ENCODE data around the gene GPR39. TPM values are rescaled to one million over a fixed set of nuclear protein-coding genes. Genes with fewer than 3 reads are reported as not detected.

The GPR39 gene
- total RNA-seq, 2 donors from 2014 or later: not detected

- Mint-ChIP-seq H3K4me1 (ENCODE audit: low read depth in 2 of 2) (no peaks in the 10 kb centered on the region), H3K27me3 (peaks cover 3 to 8% of the 10 kb centered on the region in 2 donors)
- no peak for DNase-seq (ENCODE audit: low spot score)
These were observed 260.4 kb downstream of the GPR39 start for GRCh38 chr2:132676999-132677398.

GRCh38 chr2:132677661-132678060 is 261.1 kb downstream of the GPR39 start:
- Mint-ChIP-seq H3K27ac (no peak overlapping the region), H3K27me3 (peaks cover 3 to 7% of the 10 kb centered on the region in 2 donors), H3K4me1 (ENCODE audit: low read depth in 2 of 2) (no peaks in the 10 kb centered on the region), H3K36me3 (no peaks in the 10 kb centered on the region), H3K4me3 (no peak overlapping the region), H3K9me3 (peaks cover 13% of the 10 kb centered on the region)
- ATAC-seq (no peak), DNase-seq (ENCODE audit: low spot score) (no peak)

More at GRCh38 chr2:132676999-132677398, 260.4 kb downstream of the GPR39 start:
- no peak for ATAC-seq
- peaks cover 13% of the 10 kb centered on the region for H3K9me3 Mint-ChIP-seq
- H3K36me3 Mint-ChIP-seq: no peaks in the 10 kb centered on the region
- H3K27ac Mint-ChIP-seq: no peak overlapping the region
- no peak overlapping the region for H3K4me3 Mint-ChIP-seq

- Mint-ChIP-seq H3K4me1 (ENCODE audit: low read depth in 2 of 2) (no peaks in the 10 kb centered on the region), H3K27ac (no peak overlapping the region), H3K36me3 (no peaks in the 10 kb centered on the region), H3K27me3 (no peaks in the 10 kb centered on the region), H3K9me3 (peaks cover 13% of the 10 kb centered on the region), H3K4me3 (no peak overlapping the region)
- ATAC-seq (no peak), DNase-seq (ENCODE audit: low spot score) (no peak)
These were observed 261.9 kb downstream of the GPR39 start for GRCh38 chr2:132678483-132678882.

GRCh38 chr2:132680544-132680943 is 263.9 kb downstream of the GPR39 start:
- DNase-seq (ENCODE audit: low spot score) (no peak), ATAC-seq (no peak)
- H3K9me3 Mint-ChIP-seq: peaks cover 7% of the 10 kb centered on the region
- H3K4me1 Mint-ChIP-seq (ENCODE audit: low read depth in 2 of 2): no peaks in the 10 kb centered on the region
- H3K36me3 Mint-ChIP-seq: no peaks in the 10 kb centered on the region
- no peak overlapping the region for H3K4me3 Mint-ChIP-seq
- H3K27ac Mint-ChIP-seq: no peak overlapping the region
- no peaks in the 10 kb centered on the region for H3K27me3 Mint-ChIP-seq

- Mint-ChIP-seq H3K9me3 (peaks cover 7% of the 10 kb centered on the region), H3K36me3 (no peaks in the 10 kb centered on the region), H3K4me3 (no peak overlapping the region), H3K27me3 (no peaks in the 10 kb centered on the region), H3K4me1 (ENCODE audit: low read depth in 2 of 2) (no peaks in the 10 kb centered on the region), H3K27ac (no peak overlapping the region)
- DNase-seq (ENCODE audit: low spot score) (no peak), ATAC-seq (no peak)
These were observed 265.2 kb downstream of the GPR39 start for GRCh38 chr2:132681766-132682165.

- Mint-ChIP-seq H3K27ac (no peak overlapping the region), H3K36me3 (peaks cover 6% of the 10 kb centered on the region), H3K4me3 (no peak overlapping the region), H3K4me1 (ENCODE audit: low read depth in 2 of 2) (no peaks in the 10 kb centered on the region), H3K9me3 (peaks cover 7% of the 10 kb centered on the region), H3K27me3 (no peaks in the 10 kb centered on the region)
- DNase-seq (ENCODE audit: low spot score) (no peak), ATAC-seq (no peak)
These were observed 274.2 kb downstream of the GPR39 start for GRCh38 chr2:132690664-132691303.

GRCh38 chr2:132691556-132691955 is 275.0 kb downstream of the GPR39 start:
- no peak for ATAC-seq
- Mint-ChIP-seq H3K4me1 (ENCODE audit: low read depth in 2 of 2) (no peaks in the 10 kb centered on the region), H3K36me3 (peaks cover 6% of the 10 kb centered on the region), H3K27me3 (no peaks in the 10 kb centered on the region), H3K9me3 (peaks cover 7% of the 10 kb centered on the region), H3K27ac (no peak overlapping the region), H3K4me3 (no peak overlapping the region)
- no peak for DNase-seq (ENCODE audit: low spot score)

GRCh38 chr2:132692816-132693215 is 276.2 kb downstream of the GPR39 start:
- Mint-ChIP-seq H3K4me3 (no peak overlapping the region), H3K4me1 (ENCODE audit: low read depth in 2 of 2) (no peaks in the 10 kb centered on the region), H3K27ac (no peak overlapping the region), H3K9me3 (peaks cover 7% of the 10 kb centered on the region), H3K27me3 (no peaks in the 10 kb centered on the region), H3K36me3 (peaks cover 6% of the 10 kb centered on the region)
- DNase-seq (ENCODE audit: low spot score) (no peak), ATAC-seq (no peak)

All from natural killer cell treated with Interleukin-12 subunit alpha and Interleukin-12 subunit beta and Interleukin-15 and Interleukin-18, amount 100 ng/mL, for 72 hours (primary cell).